DMS153 treated with DMSO at 0.1 percent for 48 hours (cell line): ENCODE data around the gene SMURF1.

ENCODE experiments used
- DNase-seq: peaks from one replicate; lab custom pipeline; 2025; ENCODE audit not compliant: unreplicated experiment; lab: John Stamatoyannopoulos, UW

The SMURF1 gene

GRCh38 chr7:99141841-99142726, 1.8 kb downstream of the SMURF1 start:
- DNase-seq, result peak; percentile 36

- no peak for DNase-seq
Measured at GRCh38 chr7:99141334-99141733, 2.6 kb downstream of the SMURF1 start.

DNA sequence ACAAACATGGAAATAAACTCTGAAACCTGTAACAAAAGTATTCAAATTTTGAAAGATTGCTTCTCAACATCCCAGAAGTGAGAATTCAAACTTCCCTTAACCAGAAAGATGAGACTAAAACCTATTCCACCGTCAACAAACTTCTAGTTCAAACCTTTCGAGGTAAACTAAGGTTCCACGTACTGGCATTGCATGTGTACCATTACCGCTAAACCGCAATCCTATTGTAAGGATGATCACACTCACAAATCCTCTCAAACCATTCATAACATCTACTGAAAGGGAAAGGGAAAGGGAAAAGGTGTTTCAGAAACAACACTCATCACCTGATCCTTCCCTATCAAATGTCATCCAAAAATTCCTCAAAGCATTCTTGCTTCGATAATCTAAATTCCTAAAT, 3.1 kb downstream of the SMURF1 start:
- DNase-seq, result no peak

- DNase-seq, result no peak
Measured at GRCh38 chr7:99139036-99139435, 4.9 kb downstream of the SMURF1 start.

DNA sequence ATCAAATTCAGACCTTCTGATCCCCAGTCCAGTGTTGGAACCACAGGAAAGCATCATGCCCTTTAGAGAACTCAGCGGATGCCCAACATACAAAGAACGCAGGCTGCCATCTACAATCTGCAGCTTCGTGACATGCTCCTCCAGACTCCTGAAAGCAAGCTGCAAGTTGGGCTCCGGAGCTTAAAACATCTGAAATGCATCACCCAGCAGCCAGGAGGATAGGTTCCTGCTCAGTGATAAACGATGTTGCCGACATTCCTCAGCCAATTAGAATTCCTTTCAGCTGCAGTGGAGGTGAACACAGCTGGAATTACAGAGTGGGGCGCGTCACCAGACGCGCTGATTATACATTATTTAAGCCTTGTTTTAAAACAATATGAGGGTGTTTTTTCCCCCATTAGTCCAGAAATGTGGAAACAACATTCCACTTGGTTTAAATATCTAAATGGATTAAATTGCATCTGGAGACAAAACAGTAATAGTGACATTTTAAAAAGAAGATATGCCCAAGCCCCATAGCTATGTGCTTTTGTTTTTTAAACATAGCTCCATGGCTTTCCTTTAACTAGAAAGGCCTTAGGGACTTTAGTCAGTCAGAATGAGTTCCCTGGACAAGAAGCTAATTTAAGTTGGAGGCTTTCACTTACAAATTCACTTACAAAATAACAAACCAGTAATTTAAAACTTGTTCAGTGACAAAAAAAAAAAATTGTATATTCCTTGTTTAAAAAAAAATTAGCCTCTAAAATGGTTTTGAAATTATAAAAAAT, 6.3 kb downstream of the SMURF1 start:
- DNase-seq, result no peak

DNA sequence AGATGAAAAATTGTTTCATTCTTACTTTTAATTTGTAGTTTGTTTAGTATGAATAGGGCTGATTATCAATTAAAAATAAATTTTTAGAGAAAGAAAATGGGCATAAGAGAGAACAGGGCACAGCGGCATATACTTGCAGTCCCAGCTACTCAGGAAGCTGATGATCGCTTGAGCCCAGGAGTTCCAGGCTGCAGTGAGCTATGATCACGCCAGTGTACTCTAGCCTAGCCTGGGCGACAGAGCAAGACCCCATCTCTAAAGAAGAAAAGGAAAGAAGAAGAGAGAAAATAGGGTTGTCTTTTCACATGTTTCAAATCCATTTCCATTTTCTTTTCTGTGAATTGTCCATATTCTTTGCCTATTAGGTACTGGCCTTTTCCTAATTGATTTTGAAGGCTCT, 8.0 kb downstream of the SMURF1 start:
- DNase-seq, result no peak

- no peak for DNase-seq
Measured at GRCh38 chr7:99133766-99134564, 9.9 kb downstream of the SMURF1 start.

GRCh38 chr7:99132595-99133321, 11.2 kb downstream of the SMURF1 start:
- no peak for DNase-seq

- DNase-seq, result no peak
Measured at GRCh38 chr7:99131290-99131689, 12.6 kb downstream of the SMURF1 start.

DNA sequence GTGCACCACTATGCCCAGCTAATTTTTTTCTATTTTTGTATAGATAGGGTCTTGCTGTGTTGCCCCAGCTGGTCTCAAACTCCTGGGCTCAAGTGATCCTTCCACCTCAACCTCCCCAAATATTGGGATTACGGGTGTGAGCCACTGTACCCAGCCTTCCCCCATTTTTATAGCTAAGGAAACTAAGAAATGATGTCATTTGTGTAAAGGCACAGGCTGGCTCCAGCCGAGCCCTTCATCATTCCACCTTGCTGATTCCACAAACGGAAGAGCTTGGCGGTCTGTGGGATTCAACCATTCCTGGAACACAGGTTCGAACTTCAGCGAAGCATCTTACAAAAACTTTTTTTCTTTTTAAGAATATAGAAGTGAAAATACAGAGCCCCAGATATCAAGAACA, 14.4 kb downstream of the SMURF1 start:
- DNase-seq, result no peak

DNA sequence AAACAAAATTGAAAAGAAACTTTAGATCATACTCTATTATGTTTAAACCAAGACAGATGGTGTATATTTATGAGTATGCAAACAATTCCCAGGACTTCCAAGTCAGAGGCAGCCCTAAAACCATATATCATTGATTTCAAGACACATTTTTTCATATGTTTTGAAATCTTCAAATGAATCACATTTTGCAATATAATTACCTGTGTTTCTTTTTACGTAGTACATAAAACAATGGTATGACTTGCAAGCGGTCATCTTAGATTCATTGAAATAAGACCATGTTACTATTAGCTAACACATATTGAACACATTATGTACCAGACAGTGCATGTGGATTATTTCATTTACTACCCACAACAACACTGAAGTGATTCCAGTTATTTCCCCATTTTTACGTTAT, 14.9 kb downstream of the SMURF1 start:
- no peak for DNase-seq

DNA sequence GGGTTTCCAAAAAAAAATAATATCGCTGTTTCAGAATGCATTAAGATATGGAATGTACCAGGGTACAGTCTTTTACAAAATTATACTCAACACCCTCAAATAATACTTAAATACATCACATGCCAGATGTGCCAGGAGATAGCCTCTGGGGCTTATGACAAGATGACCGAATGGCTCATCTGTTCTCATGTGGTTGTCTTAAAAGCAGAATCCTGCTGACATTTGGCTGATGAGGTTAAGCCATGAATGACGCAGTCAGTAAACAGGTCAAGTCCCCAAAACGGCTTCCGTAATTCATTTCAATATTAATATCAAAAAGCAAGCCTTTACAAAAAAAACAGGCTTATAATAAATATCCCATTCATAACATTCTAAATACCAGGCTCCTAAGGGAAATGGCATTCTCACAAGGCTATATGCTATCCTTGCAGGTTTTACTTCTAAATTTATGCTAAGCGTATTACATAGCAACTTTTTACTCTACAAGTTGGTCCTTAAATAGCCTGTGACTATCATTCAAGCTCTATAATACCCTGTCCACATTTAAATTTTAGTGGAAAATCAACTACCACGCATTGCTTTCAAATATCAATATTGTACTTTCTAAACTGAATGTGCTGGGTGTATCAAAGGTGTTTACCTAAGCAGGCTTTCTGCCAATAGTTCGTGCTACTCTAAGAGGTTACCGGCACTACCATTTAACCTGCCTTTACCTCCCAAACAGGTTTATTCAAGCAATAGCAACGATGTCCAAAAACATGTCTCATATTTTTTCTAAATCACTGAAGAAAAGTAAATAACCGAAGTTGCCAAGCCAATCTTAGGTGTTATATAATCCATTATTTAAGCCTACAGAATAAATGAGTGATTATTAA, 15.6 kb downstream of the SMURF1 start:
- peak; percentile 82 for DNase-seq

DNA sequence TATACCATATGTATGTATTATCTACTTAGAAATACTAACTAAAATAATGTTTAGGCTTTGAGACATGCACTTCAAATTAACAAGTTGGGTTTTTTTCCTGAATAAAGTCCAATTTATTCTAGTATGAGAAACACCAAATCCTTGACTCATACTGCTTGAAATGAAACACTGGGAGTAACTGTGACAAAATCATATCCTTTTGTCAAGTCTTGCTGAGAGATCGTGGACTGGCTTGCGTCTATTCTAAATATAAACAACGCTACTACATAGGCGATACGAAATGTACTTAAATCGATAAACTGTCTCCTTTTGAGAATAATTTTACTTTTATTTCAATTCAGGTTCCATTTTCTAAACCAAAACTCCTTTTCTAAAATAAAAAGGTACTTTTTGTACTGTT, 16.3 kb downstream of the SMURF1 start:
- no peak for DNase-seq

GRCh38 chr7:99126921-99127553, 16.9 kb downstream of the SMURF1 start:
- DNase-seq, result no peak

- DNase-seq, result peak; percentile 54
Measured at GRCh38 chr7:99125505-99125865, 18.4 kb downstream of the SMURF1 start.

DNA sequence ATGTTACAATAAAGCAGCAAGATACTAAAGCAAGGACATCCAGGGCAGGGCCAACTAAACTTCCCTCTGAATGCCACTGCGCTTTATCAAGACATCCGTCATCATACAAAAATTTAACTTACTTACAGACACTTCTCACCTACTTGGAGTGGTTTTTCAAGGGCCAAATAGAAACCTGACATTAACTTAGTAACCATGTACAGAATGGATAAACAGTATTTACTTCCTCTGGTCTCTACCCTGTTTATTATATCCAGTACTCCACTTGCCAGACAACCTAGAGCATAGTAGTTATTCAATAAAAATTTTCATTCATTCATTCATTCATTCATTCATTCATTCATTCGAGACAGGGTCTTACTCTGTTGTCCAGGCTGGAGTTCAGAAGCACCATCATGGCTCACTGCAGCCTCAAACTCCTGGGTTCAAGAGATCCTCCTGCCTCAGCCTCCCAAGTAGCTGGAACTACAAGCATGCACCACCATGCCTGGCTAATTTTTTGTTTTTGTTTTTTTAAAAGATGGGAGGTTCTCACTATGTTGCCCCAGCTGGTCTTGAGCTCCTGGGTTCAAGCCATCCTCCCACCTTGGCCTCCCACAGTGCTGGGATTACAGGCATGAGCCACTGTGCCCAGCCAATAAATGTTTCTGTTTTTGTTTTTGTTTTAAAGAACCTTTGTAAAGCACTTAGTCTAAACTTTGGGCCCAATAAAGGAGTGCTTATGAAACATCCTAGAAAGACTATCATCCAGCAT, 19.0 kb downstream of the SMURF1 start:
- no peak for DNase-seq

DNA sequence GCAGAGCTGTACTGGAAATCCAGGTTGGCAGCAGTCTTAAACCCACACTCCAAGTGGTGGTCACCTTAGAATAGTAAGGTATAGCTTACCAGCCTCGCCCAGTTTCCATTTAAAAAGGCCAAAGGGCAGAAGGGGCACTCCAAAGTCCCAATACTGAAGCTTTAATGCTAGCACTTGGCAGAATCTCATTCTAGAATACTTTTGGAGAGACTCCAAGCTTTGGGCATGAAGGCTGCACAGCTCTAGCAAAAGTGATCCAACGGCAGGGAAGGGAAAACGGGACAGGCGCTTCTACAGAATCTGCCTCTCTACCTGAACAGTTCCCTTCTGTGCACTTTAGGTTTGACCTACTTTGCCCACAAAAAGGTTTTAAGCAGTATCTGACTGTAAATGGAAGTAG, 19.7 kb downstream of the SMURF1 start:
- DNase-seq, result no peak

DNA sequence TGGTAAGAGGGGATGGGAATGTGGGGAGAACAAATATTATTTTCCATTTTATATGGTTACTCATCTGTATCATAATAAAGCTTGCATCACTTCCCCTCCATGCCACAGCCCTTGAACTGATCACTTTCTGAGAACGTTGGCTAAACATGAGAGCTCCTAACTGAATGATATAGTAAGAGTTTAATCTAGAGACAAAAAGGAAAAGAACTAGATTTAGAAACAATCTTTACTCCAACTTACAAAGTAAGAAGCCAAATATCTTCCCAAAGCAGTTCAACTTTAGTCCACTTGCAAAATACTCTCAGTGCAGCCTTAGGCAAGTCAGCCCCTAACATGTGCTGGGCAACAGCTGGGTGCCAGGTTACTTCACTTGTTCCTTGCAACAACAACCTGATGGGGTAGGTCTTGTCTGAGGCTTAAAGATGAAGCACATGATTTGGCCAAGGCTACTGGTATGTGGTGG, 20.3 kb downstream of the SMURF1 start:
- no peak for DNase-seq

GRCh38 chr7:99122762-99123161, 21.1 kb downstream of the SMURF1 start:
- no peak for DNase-seq
